ENCODE data around the gene CEP41. TPM values are rescaled to one million over a fixed set of nuclear protein-coding genes. Genes with fewer than 3 reads are reported as not detected.
A peak's percentile ranks its signal among the peaks of the same experiment; 100 is the strongest.

Gene CEP41
- total RNA-seq, 2 donors from 2014 or later = 3.2 to 6.0 TPM

GRCh38 chr7:130364451-130364850 is 76.4 kb downstream of the CEP41 start:
- no peak for DNase-seq

DNA sequence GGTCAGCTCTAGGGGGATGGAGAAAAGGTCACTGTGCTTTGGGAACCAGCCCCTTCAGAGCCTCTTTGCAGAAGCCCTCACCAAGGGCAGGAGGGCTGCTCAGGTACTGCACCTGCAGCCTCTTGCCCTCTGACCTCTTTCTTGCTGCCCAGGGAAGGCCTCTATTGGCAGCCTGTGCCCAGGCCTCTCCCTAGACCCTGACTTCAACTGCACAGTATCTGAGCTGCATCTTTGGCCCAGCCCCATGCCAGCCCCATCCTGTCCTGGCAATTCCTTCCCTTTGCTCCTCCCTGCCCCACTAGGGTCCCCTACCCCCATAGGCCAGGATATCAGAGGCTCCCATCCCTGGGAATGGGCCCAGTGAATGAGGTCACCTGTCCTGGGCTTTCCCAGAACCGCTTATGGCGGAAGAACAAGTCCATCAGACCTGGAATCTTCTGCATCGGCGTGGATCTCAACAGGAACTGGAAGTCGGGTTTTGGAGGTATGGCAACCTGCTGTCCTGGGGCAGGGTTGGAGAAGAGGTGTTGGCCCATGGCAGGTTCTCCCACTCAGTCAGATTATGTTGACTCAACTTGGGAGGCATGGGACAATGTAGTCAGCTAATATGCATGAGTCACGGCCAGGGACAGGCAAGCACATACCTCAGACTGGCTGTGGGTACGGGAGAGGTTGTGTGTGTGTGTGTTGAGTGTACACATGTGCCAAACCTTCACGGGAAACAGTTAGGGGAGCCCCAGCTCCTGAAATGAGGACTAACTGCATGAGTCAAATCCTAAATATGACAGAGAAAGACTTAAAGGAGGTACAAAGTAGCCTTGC is 77.6 kb downstream of the CEP41 start:
- Mint-ChIP-seq H3K36me3 (ENCODE audit: low read depth) (no peaks in the 10 kb centered on the region), H3K4me1 (peaks cover 12% of the 10 kb centered on the region), H3K27me3 (peaks cover 6% of the 10 kb centered on the region), H3K27ac (no peak overlapping the region), H3K4me3 (no peak overlapping the region)
- H3K9me3 ChIP-seq (ENCODE audit: control insufficient read depth, low read length, poor library complexity, severe bottlenecking) = no peaks in the 10 kb centered on the region
- ATAC-seq (no peak), DNase-seq (no peak)

More at GRCh38 chr7:130364451-130364850, 76.4 kb downstream of the CEP41 start:
- Mint-ChIP-seq H3K27me3 (peaks cover 6% of the 10 kb centered on the region), H3K27ac (no peak overlapping the region), H3K4me3 (no peak overlapping the region), H3K36me3 (ENCODE audit: low read depth) (no peaks in the 10 kb centered on the region), H3K4me1 (peaks cover 21% of the 10 kb centered on the region)
- no peak for ATAC-seq
- H3K9me3 ChIP-seq (ENCODE audit: control insufficient read depth, low read length, poor library complexity, severe bottlenecking) = no peaks in the 10 kb centered on the region

DNA sequence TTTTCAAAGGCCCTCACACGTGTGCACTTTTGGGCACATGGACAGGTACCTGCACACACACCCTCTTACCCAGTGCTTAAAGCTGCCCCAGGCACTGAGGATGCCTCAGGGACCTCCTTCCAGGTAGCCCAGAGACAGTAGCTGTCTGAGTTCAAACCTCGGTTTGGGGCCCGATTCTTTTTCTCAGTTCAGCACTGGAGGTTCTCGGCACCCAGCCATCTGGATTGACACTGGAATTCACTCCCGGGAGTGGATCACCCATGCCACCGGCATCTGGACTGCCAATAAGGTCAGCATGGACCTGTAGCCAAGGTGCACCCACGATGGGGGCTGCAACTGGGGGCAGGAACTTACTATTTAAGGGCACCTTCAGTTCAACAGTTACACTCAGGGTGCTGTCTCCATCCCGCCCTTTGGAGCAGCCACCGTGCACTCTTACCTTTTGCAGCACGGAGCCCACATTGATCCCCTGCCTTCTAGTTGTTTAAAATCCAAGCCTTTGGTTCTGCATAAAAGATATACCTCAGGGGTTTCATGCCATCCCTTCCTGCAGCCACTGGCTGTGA is 78.5 kb downstream of the CEP41 start:
- no peak for ATAC-seq
- no peak overlapping the region for H3K4me3 Mint-ChIP-seq

GRCh38 chr7:130361681-130362080 is 79.1 kb downstream of the CEP41 start:
- Mint-ChIP-seq H3K27ac (no peak overlapping the region), H3K36me3 (ENCODE audit: low read depth) (no peaks in the 10 kb centered on the region), H3K27me3 (peaks cover 6% of the 10 kb centered on the region), H3K4me1 (peaks cover 5% of the 10 kb centered on the region), H3K4me3 (no peak overlapping the region)
- no peak for ATAC-seq
- H3K9me3 ChIP-seq (ENCODE audit: control insufficient read depth, low read length, poor library complexity, severe bottlenecking) = no peaks in the 10 kb centered on the region
- no peak for DNase-seq

More for the DNA sequence above, 78.5 kb downstream of the CEP41 start:
- DNase-seq = no peak
- H3K9me3 ChIP-seq (ENCODE audit: control insufficient read depth, low read length, poor library complexity, severe bottlenecking) = no peaks in the 10 kb centered on the region
- Mint-ChIP-seq H3K36me3 (ENCODE audit: low read depth) (no peaks in the 10 kb centered on the region), H3K4me1 (peaks cover 11% of the 10 kb centered on the region), H3K27ac (no peak overlapping the region), H3K27me3 (peaks cover 6% of the 10 kb centered on the region)

- peaks cover 6% of the 10 kb centered on the region for H3K27me3 Mint-ChIP-seq
- no peaks in the 10 kb centered on the region for H3K36me3 Mint-ChIP-seq (ENCODE audit: low read depth)
- no peak overlapping the region for H3K27ac Mint-ChIP-seq
- no peak overlapping the region for H3K4me3 Mint-ChIP-seq
- no peaks in the 10 kb centered on the region for H3K9me3 ChIP-seq (ENCODE audit: control insufficient read depth, low read length, poor library complexity, severe bottlenecking)
- no peak for ATAC-seq
- DNase-seq = no peak
- peaks cover 3% of the 10 kb centered on the region for H3K4me1 Mint-ChIP-seq
These were observed 80.3 kb downstream of the CEP41 start for GRCh38 chr7:130360518-130360917.

DNA sequence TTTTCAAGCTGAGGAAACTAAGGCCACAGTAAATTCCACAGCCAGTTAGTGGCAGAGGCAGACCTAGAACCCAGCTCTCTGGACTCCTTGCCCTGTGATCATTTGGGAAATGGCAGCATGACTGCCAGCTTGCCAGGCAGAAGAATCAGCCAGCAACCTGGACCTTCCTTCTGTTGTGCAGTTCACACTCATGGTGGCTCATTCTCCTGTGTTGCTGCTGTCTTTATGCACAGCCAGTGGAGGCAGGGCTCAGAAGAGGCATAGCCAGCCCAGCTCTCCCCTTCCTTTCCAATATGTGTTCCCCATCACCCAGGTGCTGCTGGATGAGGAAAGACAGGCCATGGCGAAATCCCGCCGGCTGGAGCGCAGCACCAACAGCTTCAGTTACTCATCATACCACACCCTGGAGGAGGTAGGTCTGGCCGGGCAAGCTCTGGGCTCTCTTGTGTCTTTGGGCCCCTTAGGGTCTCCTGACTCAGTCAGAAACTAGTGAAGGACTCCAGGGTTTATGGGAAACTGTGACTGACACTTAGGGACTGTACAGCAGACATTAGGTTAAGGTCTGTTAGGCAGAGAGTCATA is 81.4 kb downstream of the CEP41 start:
- ATAC-seq (no peak), DNase-seq (no peak)
- no peak overlapping the region for H3K4me3 Mint-ChIP-seq
- H3K27me3 Mint-ChIP-seq = peaks cover 6% of the 10 kb centered on the region
- H3K27ac Mint-ChIP-seq = no peak overlapping the region
- no peaks in the 10 kb centered on the region for H3K9me3 ChIP-seq (ENCODE audit: control insufficient read depth, low read length, poor library complexity, severe bottlenecking)
- H3K4me1 Mint-ChIP-seq = no peaks in the 10 kb centered on the region
- H3K36me3 Mint-ChIP-seq (ENCODE audit: low read depth) = no peaks in the 10 kb centered on the region

GRCh38 chr7:130358471-130358870 is 82.3 kb downstream of the CEP41 start:
- Mint-ChIP-seq H3K36me3 (ENCODE audit: low read depth) (no peaks in the 10 kb centered on the region), H3K27ac (no peak overlapping the region)
- no peak for ATAC-seq

GRCh38 chr7:130356876-130357611 is 83.8 kb downstream of the CEP41 start:
- H3K36me3 Mint-ChIP-seq (ENCODE audit: low read depth) = no peaks in the 10 kb centered on the region
- H3K4me1 Mint-ChIP-seq = no peaks in the 10 kb centered on the region
- DNase-seq (no peak), ATAC-seq (no peak)
- H3K9me3 ChIP-seq (ENCODE audit: control insufficient read depth, low read length, poor library complexity, severe bottlenecking) = no peaks in the 10 kb centered on the region
- H3K27ac Mint-ChIP-seq = no peak overlapping the region
- peaks cover 6% of the 10 kb centered on the region for H3K27me3 Mint-ChIP-seq
- no peak overlapping the region for H3K4me3 Mint-ChIP-seq

More at GRCh38 chr7:130358471-130358870, 82.3 kb downstream of the CEP41 start:
- Mint-ChIP-seq H3K4me3 (no peak overlapping the region), H3K4me1 (no peaks in the 10 kb centered on the region), H3K27me3 (peaks cover 6% of the 10 kb centered on the region)
- no peak for DNase-seq
- no peaks in the 10 kb centered on the region for H3K9me3 ChIP-seq (ENCODE audit: control insufficient read depth, low read length, poor library complexity, severe bottlenecking)

GRCh38 chr7:130356121-130356875 is 84.5 kb downstream of the CEP41 start:
- Mint-ChIP-seq H3K27me3 (peaks cover 13% of the 10 kb centered on the region), H3K4me3 (no peak overlapping the region), H3K4me1 (peaks cover 3% of the 10 kb centered on the region), H3K36me3 (ENCODE audit: low read depth) (no peaks in the 10 kb centered on the region), H3K27ac (no peak overlapping the region)
- ATAC-seq = no peak
- DNase-seq = no peak
- H3K9me3 ChIP-seq (ENCODE audit: control insufficient read depth, low read length, poor library complexity, severe bottlenecking) = no peaks in the 10 kb centered on the region

DNA sequence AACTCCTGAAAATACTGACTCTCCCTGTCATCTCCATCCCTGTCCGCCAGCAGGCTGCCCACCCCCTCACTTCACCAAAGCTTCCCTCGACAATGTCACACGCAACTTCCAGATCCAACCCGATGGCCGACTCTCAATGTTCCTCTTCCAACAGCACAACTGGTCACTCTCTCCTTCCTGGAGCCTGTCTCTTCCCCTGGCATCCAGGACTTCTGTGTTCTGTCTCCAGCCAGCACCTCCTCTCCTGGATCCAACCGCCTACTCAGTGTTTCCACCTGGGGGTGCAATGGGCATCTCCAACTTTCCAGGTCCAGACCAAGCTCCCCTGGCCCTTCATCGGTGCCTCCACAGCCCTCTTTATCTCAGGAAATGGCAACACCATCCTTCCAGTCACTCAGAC is 87.6 kb downstream of the CEP41 start:
- ATAC-seq = no peak
- no peak for DNase-seq
- no peak overlapping the region for H3K27ac Mint-ChIP-seq
- H3K36me3 Mint-ChIP-seq (ENCODE audit: low read depth) = no peaks in the 10 kb centered on the region
- H3K9me3 ChIP-seq (ENCODE audit: control insufficient read depth, low read length, poor library complexity, severe bottlenecking) = no peaks in the 10 kb centered on the region
- H3K4me1 Mint-ChIP-seq = peaks cover 14% of the 10 kb centered on the region
- peaks cover 30% of the 10 kb centered on the region for H3K27me3 Mint-ChIP-seq
- no peak overlapping the region for H3K4me3 Mint-ChIP-seq

DNA sequence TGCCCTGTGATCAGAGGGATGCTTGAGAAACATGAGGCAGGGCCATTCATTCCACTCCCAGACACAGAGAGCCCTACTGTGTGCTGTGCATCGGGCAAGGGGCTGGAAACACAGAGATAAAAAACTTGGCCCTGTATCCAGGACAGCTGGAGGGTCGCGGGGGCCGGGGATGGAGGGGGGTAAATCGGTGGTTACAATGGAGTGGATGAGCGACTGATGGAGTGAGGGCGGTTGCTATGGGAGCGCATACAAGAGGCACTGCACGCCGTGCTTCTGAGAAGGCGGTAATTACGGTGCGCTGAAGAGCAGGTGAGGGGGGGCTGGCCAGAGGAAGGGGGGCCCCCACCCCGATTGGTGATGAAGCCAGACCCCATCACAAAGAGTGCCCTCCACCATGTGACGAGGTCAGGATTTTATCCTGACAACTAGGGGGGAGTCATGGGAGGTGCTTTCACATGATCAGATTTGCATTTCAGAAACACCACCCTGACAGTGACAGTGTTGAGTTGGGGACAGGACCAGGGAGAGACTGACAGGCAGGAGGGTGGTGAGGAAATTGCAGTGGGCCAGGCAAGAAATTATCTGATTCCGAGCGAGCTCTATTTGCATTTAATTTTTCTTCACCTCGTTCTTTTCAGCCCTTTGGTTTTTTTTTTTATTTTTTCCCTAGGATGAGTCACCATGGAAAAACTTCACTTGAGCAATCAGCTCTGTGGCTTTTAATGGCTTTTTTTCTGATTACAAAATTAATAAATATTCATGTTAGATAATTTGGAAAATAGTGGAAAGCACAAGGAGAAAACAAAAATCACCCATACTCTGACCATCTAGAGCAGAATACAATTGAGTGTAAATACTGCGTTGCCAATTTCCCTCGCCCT is 88.4 kb downstream of the CEP41 start:
- Mint-ChIP-seq H3K4me1 (peaks cover 14% of the 10 kb centered on the region), H3K27me3 (peaks cover 35% of the 10 kb centered on the region), H3K27ac (no peak overlapping the region), H3K4me3 (no peak overlapping the region), H3K36me3 (ENCODE audit: low read depth) (no peaks in the 10 kb centered on the region)
- H3K9me3 ChIP-seq (ENCODE audit: control insufficient read depth, low read length, poor library complexity, severe bottlenecking) = no peaks in the 10 kb centered on the region
- DNase-seq (no peak), ATAC-seq (no peak)

DNA sequence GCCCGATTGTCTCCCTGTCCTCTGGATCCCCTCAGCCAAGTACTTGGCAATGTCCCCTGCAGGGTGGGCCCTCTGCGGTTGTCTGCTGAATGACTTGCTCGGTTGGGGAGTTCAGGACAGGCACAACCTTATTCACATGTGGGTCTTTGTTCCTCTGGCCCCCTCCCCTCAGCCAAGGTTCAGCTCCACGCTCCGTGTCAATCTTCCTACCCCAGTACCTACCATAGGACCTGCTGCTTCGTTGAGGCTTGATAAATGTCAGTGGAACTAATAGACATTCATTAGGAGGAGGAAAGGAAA is 89.1 kb downstream of the CEP41 start:
- peak overlapping the region; percentile 6 for H3K27ac Mint-ChIP-seq

More for the DNA sequence above, 89.1 kb downstream of the CEP41 start:
- H3K9me3 ChIP-seq (ENCODE audit: control insufficient read depth, low read length, poor library complexity, severe bottlenecking) = no peaks in the 10 kb centered on the region
- no peak for DNase-seq
- H3K4me3 Mint-ChIP-seq = no peak overlapping the region
- H3K4me1 Mint-ChIP-seq = peaks cover 14% of the 10 kb centered on the region
- no peaks in the 10 kb centered on the region for H3K36me3 Mint-ChIP-seq (ENCODE audit: low read depth)
- H3K27me3 Mint-ChIP-seq = peaks cover 36% of the 10 kb centered on the region
- ATAC-seq = no peak
